ENCODE results near the gene B3GALNT2. TPM values are rescaled to one million over a fixed set of nuclear protein-coding genes. Genes with fewer than 3 reads are reported as not detected.

B3GALNT2 gene
- polyA plus RNA-seq, 1 donor (not counting 4 experiments of a cell fraction or from before 2014, with no cell fraction given) = 30.5 TPM

- H3K27me3 ChIP-seq (ENCODE audit: control insufficient read depth, extremely low read depth, insufficient read depth, low read length) = no peaks in the 10 kb centered on the region
- no peaks in the 10 kb centered on the region for H3K9me3 ChIP-seq (ENCODE audit: control insufficient read depth, low read depth, low read length)
- H3K27ac ChIP-seq (ENCODE audit: control insufficient read depth, insufficient read depth, low read length) = no peak overlapping the region
- no peak overlapping the region for H3K4me2 ChIP-seq (ENCODE audit: control insufficient read depth, extremely low read depth, insufficient read depth, low read depth, low read length)
- no peaks in the 10 kb centered on the region for H3K36me3 ChIP-seq (ENCODE audit: control insufficient read depth in 2 of 2, extremely low read depth in 1 of 2, insufficient read depth in 2 of 2, low read length in 2 of 2)
- H2AFZ ChIP-seq (ENCODE audit: control insufficient read depth, low read length) = no peak overlapping the region
- H3K4me1 ChIP-seq (ENCODE audit: control insufficient read depth, extremely low read depth, insufficient read depth, low read length) = peaks cover 5% of the 10 kb centered on the region
- peaks cover 2% of the 10 kb centered on the region for H3K79me2 ChIP-seq (ENCODE audit: control insufficient read depth, insufficient read depth, low read length)
- H3K9me1 ChIP-seq (ENCODE audit: control insufficient read depth, extremely low read depth, insufficient read depth, low read length) = no peaks in the 10 kb centered on the region
- H3K9ac ChIP-seq (ENCODE audit: control insufficient read depth, extremely low read depth, insufficient read depth, low read length) = no peak overlapping the region
- no peaks in the 10 kb centered on the region for H4K20me1 ChIP-seq (ENCODE audit: control insufficient read depth, extremely low read depth, insufficient read depth, low read length)
- no peak overlapping the region for H3K4me3 ChIP-seq (ENCODE audit: control insufficient read depth in 2 of 3, extremely low read depth in 1 of 3, insufficient read depth in 2 of 3, low read depth in 1 of 3, low read length in 3 of 3)
- TF ChIP-seq, protein P1, sequence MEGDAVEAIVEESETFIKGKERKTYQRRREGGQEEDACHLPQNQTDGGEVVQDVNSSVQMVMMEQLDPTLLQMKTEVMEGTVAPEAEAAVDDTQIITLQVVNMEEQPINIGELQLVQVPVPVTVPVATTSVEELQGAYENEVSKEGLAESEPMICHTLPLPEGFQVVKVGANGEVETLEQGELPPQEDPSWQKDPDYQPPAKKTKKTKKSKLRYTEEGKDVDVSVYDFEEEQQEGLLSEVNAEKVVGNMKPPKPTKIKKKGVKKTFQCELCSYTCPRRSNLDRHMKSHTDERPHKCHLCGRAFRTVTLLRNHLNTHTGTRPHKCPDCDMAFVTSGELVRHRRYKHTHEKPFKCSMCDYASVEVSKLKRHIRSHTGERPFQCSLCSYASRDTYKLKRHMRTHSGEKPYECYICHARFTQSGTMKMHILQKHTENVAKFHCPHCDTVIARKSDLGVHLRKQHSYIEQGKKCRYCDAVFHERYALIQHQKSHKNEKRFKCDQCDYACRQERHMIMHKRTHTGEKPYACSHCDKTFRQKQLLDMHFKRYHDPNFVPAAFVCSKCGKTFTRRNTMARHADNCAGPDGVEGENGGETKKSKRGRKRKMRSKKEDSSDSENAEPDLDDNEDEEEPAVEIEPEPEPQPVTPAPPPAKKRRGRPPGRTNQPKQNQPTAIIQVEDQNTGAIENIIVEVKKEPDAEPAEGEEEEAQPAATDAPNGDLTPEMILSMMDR (optimal IDR thresholded peaks at IDR 0.05 in 1 of 3, IDR thresholded peaks at IDR 0.05 in 1 of 3, conservative IDR thresholded peaks at IDR 0.05 in 1 of 3; ENCODE audit: extremely low read depth in 1 of 3, insufficient read depth in 2 of 3, low read length in 3 of 3) = no peak
- no peak for TF ChIP-seq EZH2 (IDR thresholded peaks at IDR 0.05; ENCODE audit: low read length)
- DNase-seq (ENCODE audit: low read depth, low spot score) = no peak
- FAIRE-seq = no peak
- dilution Hi-C loops (cut with MboI; ENCODE audit: extremely low pct_ligation_motif_present, low sequenced_read_pairs) = no loop called here
Observed at GRCh38 chr1:235510823-235511222, 6.6 kb upstream of the B3GALNT2 start.

GRCh38 chr1:235507623-235508022 is 3.4 kb upstream of the B3GALNT2 start:
- Histone ChIP-seq H4K20me1 (ENCODE audit: control insufficient read depth, extremely low read depth, insufficient read depth, low read length) (no peaks in the 10 kb centered on the region), H3K9me1 (ENCODE audit: control insufficient read depth, extremely low read depth, insufficient read depth, low read length) (no peaks in the 10 kb centered on the region), H3K4me3 (ENCODE audit: control insufficient read depth in 2 of 3, extremely low read depth in 1 of 3, insufficient read depth in 2 of 3, low read depth in 1 of 3, low read length in 3 of 3) (no peak overlapping the region), H3K9me3 (ENCODE audit: control insufficient read depth, low read depth, low read length) (no peaks in the 10 kb centered on the region), H3K27me3 (ENCODE audit: control insufficient read depth, extremely low read depth, insufficient read depth, low read length) (no peaks in the 10 kb centered on the region), H3K9ac (ENCODE audit: control insufficient read depth, extremely low read depth, insufficient read depth, low read length) (no peak overlapping the region), H3K4me2 (ENCODE audit: control insufficient read depth, extremely low read depth, insufficient read depth, low read depth, low read length) (no peak overlapping the region), H3K4me1 (ENCODE audit: control insufficient read depth, extremely low read depth, insufficient read depth, low read length) (peaks cover 10% of the 10 kb centered on the region), H3K36me3 (ENCODE audit: control insufficient read depth in 2 of 2, extremely low read depth in 1 of 2, insufficient read depth in 2 of 2, low read length in 2 of 2) (no peaks in the 10 kb centered on the region), H2AFZ (ENCODE audit: control insufficient read depth, low read length) (no peak overlapping the region), H3K79me2 (ENCODE audit: control insufficient read depth, insufficient read depth, low read length) (peaks cover 17% of the 10 kb centered on the region), H3K27ac (ENCODE audit: control insufficient read depth, insufficient read depth, low read length) (no peak overlapping the region)
- FAIRE-seq = no peak
- DNase-seq (ENCODE audit: low read depth, low spot score) = no peak
- dilution Hi-C loops (cut with MboI; ENCODE audit: extremely low pct_ligation_motif_present, low sequenced_read_pairs) = no loop called here
- TF ChIP-seq EZH2 (IDR thresholded peaks at IDR 0.05; ENCODE audit: low read length) = no peak
- TF ChIP-seq, protein P1 (optimal IDR thresholded peaks at IDR 0.05 in 1 of 3, IDR thresholded peaks at IDR 0.05 in 1 of 3, conservative IDR thresholded peaks at IDR 0.05 in 1 of 3; ENCODE audit: extremely low read depth in 1 of 3, insufficient read depth in 2 of 3, low read length in 3 of 3) = no peak
